Right atrium auricular region (tissue), 2 donors: Measurements from ENCODE around the gene CYP8B1. TPM values are rescaled to one million over a fixed set of nuclear protein-coding genes. Genes with fewer than 3 reads are reported as not detected.

Experiments
- DNase-seq: peaks from one replicate; pipeline ENCODE4 v3.0.0-alpha.2; 2019; ENCODE audit warnings: low spot score
- H3K27ac ChIP-seq, 2 donors: fragments of 200-600 bp; sonication (generic); 1 replicate in 1 of 2; 2 replicates in 1 of 2; pipeline ENCODE4 v1.5.1; 2016 to 2019
- H3K27me3 ChIP-seq, 2 donors: fragments of 200-600 bp; sonication (generic); one replicate each; pipeline versions ENCODE4 v1.5.1 to v1.6.0; 2017 to 2019
- H3K36me3 ChIP-seq: fragments of 200-600 bp; sonication (generic); one replicate; pipeline ENCODE4 v1.5.1; 2016
- H3K4me1 ChIP-seq, 2 donors: fragments of 200-600 bp; sonication (generic); one replicate each; pipeline versions ENCODE4 v1.5.1 to v1.6.0; 2017 to 2019
- H3K4me3 ChIP-seq, 2 donors: fragments of 200-600 bp; sonication (generic); 1 replicate in 1 of 2; 2 replicates in 1 of 2; pipeline ENCODE4 v1.5.1; 2017 to 2019; ENCODE audit warnings: mild to moderate bottlenecking in 1 of 2, moderate library complexity in 1 of 2
- H3K9me3 ChIP-seq, 2 donors: fragments of 200-600 bp; sonication (generic); one replicate each; pipeline ENCODE4 v1.5.1; 2019
- CTCF ChIP-seq, 2 donors: fragments of 200-600 bp; sonication (generic); IDR thresholded peaks; one replicate each; pipeline ENCODE4 v1.5.1; 2019; ENCODE audit warnings: antibody characterized with exemption in 2 of 2
- total RNA-seq, 2 donors: library from RNA; depleted of rRNA; stranded (reverse); fragments of >200 nt; gene quantifications; one replicate each; pipeline ENCODE4 v1.1.0, GENCODE V29; 2016

CYP8B1 gene
- total RNA-seq, 2 donors from 2014 or later: not detected

- TF ChIP-seq CTCF (IDR thresholded peaks at IDR 0.05): no peak
- Histone ChIP-seq H3K4me1 (peaks cover 0 to 11% of the 10 kb centered on the region in 2 donors), H3K4me3 (no peak overlapping the region), H3K9me3 (no peaks in the 10 kb centered on the region), H3K36me3 (no peaks in the 10 kb centered on the region), H3K27me3 (no peaks in the 10 kb centered on the region), H3K27ac (no peak overlapping the region)
- no peak for DNase-seq
Measured at GRCh38 chr3:42867138-42867537, 8.5 kb downstream of the CYP8B1 start.

GRCh38 chr3:42865256-42865655 is 10.4 kb downstream of the CYP8B1 start:
- no peaks in the 10 kb centered on the region for H3K36me3 ChIP-seq
- H3K9me3 ChIP-seq: no peaks in the 10 kb centered on the region
- no peak overlapping the region for H3K27ac ChIP-seq
- H3K27me3 ChIP-seq: no peaks in the 10 kb centered on the region
- H3K4me1 ChIP-seq: no peaks in the 10 kb centered on the region
- no peak for DNase-seq
- no peak for TF ChIP-seq CTCF (IDR thresholded peaks at IDR 0.05)
- no peak overlapping the region for H3K4me3 ChIP-seq

- no peaks in the 10 kb centered on the region for H3K36me3 ChIP-seq
- no peak for DNase-seq
- TF ChIP-seq CTCF (IDR thresholded peaks at IDR 0.05): no peak
- no peaks in the 10 kb centered on the region for H3K9me3 ChIP-seq
- H3K27me3 ChIP-seq: no peaks in the 10 kb centered on the region
- no peak overlapping the region for H3K27ac ChIP-seq
- H3K4me3 ChIP-seq: no peak overlapping the region
- H3K4me1 ChIP-seq: no peaks in the 10 kb centered on the region
Measured at GRCh38 chr3:42864321-42864950, 11.2 kb downstream of the CYP8B1 start.

GRCh38 chr3:42856544-42856943 is 19.1 kb downstream of the CYP8B1 start:
- TF ChIP-seq CTCF (IDR thresholded peaks at IDR 0.05): no peak
- Histone ChIP-seq H3K9me3 (no peaks in the 10 kb centered on the region), H3K4me1 (no peaks in the 10 kb centered on the region), H3K27me3 (no peaks in the 10 kb centered on the region), H3K27ac (no peak overlapping the region), H3K4me3 (no peak overlapping the region), H3K36me3 (no peaks in the 10 kb centered on the region)
- no peak for DNase-seq

GRCh38 chr3:42855547-42856380 is 19.9 kb downstream of the CYP8B1 start:
- H3K27ac ChIP-seq: no peak overlapping the region
- DNase-seq: peak; percentile 40
- TF ChIP-seq CTCF (IDR thresholded peaks at IDR 0.05): no peak
- no peaks in the 10 kb centered on the region for H3K27me3 ChIP-seq
- H3K9me3 ChIP-seq: no peaks in the 10 kb centered on the region
- H3K4me1 ChIP-seq: no peaks in the 10 kb centered on the region
- no peak overlapping the region for H3K4me3 ChIP-seq
- no peaks in the 10 kb centered on the region for H3K36me3 ChIP-seq
